ENCODE data around the gene SLC13A1. TPM values are rescaled to one million over a fixed set of nuclear protein-coding genes. Genes with fewer than 3 reads are reported as not detected.

Gene SLC13A1
- total RNA-seq, 1 donor from 2014 or later = not detected

DNA sequence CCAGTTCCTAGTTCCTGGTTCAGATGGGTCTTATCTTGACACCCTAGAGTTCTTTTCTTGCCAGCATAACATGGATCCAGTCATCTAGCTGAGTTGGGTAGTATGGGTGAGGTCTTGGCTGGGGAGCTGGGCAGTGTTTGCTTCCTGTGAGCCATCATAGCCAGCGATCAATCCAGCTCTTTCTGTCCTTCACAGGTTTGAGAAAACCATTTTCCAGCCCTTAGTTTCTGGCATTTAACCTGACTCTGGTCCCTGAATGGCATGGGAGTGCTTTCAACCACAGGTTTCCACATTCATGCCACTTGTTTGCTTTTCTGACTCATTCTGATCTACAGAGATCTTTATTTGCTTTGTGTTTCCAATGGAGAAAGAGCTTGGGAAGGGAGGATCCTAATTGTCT, 8.6 kb downstream of the SLC13A1 start:
- no peak for DNase-seq

DNA sequence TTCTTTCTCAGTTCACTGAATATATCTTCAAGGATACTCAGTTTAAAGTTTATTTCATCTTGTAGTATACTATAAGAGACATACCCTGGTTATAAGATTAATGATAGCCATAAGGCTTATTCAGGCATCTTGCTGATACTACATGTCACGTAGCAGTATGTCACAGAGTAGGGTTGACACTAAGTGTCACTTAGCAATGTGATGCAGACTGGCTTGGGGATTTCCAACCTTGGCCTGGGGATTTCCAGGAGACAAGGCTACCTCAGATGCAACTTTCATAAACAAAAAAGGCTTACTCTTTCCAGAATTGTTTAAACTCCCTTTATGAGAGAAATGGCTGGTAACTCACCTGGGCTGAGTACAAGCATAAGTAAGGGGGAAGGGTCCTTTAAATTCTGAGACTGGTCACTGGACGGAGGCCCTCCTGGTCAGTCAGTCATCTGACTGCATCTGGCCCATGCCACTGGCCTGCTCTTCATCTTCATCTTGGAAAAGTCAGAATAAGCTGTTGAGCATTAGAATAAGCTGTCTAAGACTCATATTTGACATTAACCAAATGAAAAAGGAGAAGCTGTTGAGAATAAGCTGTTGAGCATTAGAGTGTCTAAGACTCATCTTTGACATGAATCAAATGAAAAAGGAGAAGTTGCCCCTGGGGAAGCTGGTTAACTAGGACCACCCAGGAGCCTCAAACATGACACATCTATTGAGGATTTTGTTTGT, 9.5 kb downstream of the SLC13A1 start:
- no peak for DNase-seq

DNA sequence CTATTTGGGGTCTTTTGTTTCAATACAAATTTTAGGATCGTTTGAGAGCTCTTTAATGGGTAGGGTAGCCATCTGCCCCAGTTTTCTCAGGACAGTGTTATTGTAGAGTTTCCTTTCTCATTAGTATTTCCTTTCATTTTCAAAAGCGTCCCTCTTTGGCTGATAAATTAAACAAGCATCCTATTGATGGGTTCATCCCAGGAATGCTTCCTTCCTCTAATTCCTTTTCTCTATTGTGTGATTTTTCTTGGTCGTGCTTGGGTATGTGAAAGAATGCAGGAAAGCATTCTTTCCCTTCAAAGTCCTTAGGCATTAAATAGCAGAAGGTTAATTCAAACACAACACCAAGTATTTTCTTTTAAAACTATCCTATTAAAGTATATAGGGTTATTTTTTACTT, 14.0 kb downstream of the SLC13A1 start:
- DNase-seq = no peak

DNA sequence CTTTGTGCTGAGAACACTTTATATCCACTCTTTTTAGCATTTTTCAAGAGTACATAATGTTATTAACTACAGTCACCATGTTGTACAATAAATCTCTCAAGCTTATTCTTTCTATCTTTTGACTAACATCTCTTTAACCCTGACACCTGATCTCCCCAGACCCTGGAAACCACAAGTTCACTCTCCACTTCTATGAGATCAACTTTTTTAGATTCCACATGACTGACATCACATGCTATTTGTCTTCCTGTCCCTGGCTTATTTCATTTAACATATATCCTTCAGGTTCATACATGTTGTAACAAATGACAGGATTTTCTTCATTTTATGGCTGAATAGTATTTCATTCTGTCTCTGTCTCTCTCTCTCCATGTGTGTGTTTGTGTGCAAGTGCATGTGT, 15.5 kb downstream of the SLC13A1 start:
- DNase-seq = no peak

DNA sequence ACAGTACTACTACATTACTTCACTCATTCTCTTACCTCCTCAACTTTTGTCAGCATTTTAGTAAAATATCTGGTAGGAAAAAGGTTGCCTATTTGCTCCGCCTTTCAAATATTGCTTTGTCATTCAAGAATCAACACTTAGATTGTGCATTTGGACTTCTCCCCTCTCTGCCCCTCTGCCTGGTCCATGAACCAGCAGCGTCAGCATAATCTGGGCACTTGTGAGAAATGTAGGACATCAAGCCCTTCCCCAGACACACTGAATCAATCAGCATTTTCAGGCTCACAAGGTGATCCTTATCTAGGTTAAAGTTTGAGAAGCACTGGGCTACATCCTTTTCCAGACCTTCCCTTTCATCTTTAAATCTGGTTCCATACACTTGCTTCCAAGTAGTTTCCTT, 16.3 kb downstream of the SLC13A1 start:
- DNase-seq = no peak

DNA sequence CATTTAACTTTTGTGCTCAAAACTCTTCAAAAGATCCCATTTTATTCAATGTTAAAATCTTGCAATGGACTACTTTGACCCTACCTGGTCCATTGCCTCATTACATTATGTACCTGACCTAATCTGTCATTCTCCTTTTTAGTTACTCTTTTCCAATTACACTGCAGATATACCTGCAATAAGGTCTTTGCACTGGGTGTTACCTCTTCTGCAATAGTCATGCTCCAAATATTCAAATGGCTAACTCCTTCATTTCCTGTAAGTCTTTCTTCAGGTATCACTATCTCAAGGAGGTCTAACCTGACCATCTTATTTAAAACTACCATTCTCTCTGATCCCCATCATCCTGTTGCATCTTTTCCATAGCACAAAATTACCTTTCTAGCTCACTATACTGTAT, 22.3 kb downstream of the SLC13A1 start:
- DNase-seq = no peak

DNA sequence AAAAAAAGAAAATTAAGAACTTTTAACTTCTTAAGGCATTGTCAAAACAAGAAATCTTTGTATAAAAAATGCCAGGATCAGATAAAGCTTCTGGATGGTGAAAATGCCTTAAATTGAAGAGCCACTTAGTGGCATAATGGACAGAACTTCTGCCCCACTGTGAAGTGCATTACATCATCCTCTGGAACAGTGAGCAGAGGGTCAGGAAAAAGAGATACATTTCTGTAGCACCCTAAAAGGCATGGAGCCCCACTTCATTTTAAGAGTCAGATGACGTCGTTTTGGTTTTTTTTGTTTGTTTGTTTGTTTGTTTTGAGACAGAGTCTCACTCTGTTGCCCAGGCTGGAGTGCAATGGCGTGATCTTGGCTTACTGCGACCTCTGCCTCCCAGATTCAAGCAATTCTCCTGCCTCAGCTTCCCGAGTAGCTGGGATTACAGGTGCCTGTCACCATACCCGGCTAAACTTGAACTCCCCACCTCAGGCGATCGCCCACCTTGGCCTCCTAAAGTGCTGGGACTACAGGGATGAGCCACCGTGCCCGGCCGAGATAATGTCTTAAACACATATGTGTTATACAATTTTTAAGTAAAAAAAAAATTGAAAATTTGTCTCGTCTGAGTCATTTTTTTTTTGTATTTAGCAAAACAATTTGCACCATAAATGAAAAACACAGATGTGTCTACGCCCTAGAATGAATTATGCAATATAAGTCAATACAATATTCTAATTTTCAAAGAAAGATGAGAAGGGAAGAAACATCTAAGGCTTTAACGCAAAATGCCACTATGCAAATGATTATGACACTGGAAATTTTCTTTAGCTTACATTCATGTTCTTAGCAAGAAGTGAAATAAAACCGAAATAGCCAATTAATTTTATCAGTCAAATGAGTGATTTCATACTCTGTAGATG, 29.2 kb downstream of the SLC13A1 start:
- no peak for DNase-seq

DNA sequence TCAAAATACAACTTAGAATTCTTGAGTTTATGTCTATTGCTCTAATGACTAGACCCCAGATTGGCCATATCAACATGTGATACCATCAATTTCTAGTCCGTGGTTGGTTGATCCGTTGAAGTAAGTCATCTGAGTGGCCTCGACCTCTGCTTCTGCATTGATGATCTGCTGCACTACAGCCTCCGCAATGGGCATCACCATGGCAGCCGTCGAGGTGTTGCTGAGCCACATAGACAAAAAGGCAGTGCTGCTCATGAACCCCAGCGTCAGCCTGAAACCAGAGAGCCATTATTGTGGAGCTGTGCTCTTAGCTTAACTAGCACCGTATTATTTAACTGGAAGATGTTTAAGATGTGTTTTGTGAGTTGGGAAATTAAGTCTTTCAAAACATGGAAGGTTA, 30.7 kb downstream of the SLC13A1 start:
- DNase-seq = no peak

DNA sequence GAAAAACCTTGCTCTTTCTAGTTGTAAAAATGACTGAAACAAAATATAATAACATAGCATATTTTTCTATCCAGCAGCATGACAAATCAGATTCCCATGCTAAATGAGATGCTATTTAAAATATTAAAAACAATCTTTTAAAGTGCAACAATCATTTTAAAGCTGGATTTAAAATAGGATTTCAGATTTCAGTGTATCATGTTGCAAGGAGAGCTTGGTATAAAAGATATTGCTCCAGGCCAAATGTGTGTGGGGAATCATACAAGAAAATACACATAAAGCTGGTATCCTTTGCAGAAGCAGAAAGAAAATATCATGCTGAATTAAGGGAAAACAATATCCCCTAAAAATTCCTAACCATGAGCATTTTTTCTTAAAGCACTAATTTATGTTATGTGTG, 42.2 kb downstream of the SLC13A1 start:
- peak; percentile 39 for DNase-seq

DNA sequence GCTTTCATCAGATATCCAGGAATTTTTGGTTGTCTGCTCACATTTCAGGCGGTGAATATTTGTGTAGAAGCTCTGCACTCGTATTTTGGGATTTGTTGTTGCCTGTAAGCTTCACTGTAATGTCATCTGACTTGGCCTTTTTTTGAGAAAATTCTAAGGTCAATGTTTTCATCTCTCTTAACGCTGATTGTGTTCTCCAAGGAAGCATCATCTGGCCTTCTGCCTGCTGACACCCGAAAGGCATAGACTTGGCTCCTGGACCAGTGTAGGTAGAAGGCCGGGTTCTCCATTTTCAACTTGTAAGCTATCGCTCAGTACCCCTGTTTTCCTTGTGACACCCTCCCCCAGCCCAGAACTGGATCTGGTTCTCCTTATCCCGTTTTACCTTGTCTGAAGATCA, 44.2 kb downstream of the SLC13A1 start:
- no peak for DNase-seq

DNA sequence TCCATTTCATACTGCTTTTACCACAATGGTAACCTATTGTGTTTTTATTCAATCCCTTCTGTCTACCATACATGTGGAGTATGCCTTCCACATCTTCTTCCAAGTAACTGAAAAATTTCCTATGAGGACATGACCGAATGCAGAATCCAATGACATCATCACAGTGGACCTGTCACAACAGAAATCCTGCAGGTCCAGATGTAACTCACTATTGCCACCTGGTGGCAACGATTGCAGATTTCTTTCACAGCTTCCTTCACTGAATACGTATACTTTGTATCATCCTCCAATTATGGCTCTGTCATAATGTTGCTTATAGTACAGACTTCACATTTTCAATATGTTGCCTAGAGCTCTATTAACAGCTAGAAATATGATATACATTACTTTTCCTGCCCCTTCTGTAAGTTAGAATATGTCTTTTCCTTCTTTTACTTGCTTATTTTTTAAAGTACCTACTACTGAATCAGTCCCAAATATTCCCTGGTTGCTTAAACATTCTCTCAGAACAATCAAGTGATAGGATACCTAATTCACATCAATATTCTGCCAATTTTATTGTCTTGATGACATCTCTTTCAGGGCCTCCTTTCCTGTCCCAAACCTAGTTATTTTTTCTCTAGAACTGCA, 45.4 kb downstream of the SLC13A1 start:
- DNase-seq = peak; percentile 91

DNA sequence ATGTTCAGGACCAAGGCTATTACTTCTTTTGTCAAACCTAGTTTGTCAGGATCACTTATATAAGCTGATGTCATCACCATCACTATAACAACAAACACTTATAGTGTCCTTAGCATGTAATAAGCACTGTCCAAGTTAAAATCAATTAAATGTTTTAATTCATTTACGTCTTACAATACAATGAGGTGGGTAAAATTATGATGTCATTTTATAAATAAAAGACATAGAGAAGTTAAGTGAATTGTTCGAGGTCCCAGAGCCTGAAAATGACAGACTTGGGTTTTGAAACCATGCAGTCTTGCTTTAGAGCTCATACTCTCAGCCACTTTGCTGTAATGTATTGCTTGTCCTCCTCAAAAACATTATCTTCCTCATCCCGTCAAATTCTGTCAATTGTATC, 48.3 kb downstream of the SLC13A1 start:
- no peak for DNase-seq

DNA sequence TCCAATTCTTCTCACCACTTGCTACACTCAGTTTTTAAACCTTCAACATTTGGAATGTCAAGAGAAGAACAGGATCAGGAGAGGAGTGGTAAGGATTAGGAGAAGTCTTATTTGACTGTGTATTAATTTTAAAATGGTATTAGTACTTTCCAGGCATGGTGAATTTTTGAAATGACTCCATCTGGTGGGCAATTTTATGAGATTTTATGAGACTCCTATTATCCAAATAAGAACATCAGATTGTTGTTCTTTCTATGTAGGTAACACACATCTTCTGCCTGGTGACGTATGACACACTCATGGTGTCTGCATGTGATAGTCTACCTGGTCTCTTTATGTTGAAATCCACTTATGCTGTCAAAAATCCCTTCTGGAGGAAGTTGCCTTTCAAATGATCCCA, 51.0 kb downstream of the SLC13A1 start:
- no peak for DNase-seq

DNA sequence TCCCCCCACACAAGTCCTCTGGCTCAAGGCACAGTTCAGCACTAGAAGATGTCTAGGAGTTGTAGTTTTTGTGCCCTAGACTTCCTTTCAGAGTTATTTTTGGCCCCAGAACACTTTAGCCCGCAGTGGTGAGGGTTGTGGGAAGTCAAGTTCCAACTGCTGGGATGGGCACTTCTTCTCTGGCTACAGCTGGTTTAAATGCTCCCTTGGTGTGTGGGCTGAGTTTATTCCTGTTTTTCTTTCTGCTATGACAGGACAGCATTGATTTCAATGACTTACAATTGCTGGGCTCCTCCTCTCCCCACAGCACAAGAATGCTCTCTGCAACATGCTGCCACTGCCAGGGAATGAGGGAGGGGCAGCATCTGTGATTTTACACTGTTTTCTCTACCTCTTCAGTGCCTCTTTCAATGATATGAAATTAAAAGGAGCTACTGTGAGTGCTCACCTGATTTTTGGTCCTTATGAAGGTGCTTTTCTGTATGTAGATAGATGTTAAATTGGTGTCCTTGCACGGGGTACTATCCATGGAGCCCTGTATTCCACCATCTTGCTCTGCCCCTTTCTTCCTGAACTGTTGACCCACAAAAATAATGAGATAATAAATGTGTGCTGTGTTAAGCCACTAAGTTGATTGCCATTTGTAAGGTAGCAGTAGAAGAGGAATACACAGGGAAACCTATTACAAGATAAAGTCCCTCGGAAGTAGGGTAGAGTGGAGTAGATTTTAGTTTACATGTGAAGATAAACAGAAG, 56.3 kb downstream of the SLC13A1 start:
- peak; percentile 41 for DNase-seq

DNA sequence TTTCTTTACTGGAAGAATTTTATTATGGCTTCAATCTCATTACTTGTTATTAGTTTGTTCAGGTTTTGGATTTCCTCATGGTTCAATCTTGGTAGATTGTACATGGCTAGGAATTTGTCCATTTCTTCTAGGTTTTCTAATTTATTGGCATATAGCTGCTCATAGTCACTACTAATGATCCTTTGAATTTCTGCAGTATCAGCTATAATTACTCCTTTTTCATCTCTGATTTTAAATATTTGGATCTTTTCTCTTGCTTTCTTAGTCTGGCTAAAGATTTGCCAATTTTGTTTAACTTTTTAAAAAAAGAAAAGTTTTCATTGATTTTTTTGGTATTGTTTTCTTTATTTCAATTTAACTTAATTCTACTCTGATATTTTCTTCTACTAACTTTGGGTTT, 59.2 kb downstream of the SLC13A1 start:
- DNase-seq = no peak

DNA sequence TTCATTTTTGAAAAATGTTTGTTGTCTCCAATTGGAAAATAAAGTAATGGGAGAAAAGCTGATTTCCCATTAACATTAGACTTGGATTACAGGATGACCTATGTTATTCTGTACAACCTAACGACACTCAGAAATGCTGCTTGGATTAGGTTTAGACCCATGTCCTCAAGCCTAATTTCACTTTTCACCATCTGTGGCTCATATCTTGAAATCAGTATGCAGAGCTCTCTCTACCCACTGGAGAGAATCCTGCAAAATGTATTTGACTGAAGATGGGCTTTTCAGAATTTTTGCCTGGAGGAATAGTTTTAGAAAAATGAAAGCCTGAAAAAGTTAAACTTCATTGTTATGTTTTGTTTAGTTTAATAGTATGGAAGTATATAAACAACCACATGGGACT, 63.8 kb downstream of the SLC13A1 start:
- DNase-seq = no peak

DNA sequence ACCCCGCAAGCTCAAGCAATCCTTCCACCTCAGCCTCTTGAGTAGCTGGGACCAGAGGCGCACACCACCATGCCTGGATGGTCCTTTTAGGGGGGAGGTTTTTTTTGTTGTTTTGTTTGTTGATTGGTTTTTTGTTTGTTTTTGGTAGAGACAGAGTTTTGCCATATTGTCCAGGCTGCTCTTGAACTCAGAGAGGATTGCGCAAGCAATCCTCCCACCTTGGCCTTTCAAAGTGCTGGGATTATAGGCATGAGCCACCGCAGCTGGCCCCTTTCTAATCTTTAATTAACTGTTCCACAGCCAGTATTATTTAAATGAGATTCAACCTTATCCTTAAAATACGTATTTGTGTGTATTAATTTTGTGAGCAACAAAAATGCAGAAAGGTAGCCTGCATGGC, 65.8 kb downstream of the SLC13A1 start:
- no peak for DNase-seq

DNA sequence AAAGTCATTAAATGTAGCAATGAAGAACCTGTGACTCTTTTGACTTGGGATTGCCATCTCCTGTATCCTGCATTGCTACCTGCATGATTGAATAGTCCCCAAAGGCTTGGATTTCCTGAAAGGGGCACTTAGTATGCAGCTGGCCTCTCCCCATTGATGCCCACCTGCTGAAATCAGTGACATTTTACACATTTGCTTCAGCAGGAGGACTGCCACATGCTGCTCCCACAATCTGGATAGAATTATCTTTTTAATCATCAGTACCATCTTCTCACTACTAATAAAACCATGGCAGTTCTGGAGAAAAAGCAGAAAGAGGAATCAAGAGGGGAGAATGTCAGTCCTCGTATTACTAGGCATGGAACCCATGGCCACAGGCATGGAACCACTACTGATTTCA, 67.8 kb downstream of the SLC13A1 start:
- DNase-seq = no peak

DNA sequence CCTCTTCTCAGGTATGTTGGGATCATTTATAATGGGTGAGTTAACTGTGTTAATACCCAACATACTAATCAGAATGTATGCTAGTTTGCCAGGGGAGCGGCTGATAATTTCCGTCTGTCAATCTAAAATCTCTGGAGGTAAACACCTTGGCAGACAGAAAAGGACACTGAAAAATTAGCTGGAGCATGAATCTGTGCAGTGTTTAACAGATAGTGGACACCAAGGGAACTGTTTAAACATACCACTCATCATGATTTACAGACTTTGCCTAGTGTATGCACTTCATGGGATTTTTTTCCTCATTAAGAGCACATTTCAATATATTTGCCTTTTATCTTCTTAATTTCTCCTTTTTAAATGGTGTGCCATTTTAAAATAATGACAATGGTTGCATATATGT, 68.2 kb downstream of the SLC13A1 start:
- no peak for DNase-seq

DNA sequence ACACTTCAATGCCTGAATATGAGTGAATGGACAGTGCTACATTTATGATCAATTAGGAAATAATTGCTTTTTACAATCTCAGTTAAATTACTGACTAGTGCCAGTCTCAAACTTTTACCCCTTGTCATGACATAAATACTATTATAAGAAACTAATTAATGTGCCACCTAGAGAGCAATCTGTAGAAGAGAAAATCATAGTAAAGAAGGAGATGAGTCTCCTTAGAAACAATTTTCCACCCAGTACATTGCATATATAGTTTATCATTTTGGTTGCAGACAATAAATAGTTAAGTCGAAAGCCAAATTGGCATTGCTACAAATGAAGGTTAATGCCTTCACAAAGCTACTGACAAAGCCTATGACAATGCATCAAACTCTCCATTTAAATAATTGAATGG, 68.6 kb downstream of the SLC13A1 start:
- no peak for DNase-seq

DNA sequence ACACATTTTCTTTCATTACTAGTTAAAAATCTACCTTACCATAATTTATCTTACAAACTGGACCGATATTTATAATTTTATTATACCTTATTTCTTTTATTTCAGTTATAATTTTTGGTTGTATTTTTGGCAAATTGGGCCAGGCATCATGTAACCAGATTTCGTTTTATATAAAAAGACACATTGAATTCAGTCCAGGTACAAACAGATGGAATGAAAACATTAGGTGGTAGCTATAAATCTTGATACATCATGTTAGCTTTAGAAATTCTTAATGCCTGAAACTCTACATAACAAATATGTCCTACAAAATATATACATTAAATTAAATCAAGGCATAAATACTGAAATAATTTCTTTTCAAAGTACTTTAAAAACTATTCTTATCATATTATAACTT, 73.1 kb downstream of the SLC13A1 start:
- no peak for DNase-seq

DNA sequence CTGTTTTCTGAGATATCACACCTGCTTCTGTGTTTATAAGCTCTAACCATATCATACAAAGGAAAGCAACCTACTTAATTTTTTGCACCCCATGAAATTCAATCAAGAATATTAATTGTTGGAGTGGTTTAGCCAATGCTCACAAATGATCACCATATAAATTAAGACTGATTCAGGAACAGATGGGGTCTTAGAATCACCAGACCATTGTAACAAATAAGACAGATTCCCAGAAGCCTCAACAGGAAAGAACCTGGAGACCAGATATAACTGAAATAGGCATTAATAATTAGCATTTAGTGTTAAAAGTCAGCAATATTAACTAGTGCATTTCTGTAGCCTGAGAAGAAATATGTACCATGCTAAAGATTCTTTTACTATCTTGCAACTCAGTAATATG, 73.6 kb downstream of the SLC13A1 start:
- no peak for DNase-seq

DNA sequence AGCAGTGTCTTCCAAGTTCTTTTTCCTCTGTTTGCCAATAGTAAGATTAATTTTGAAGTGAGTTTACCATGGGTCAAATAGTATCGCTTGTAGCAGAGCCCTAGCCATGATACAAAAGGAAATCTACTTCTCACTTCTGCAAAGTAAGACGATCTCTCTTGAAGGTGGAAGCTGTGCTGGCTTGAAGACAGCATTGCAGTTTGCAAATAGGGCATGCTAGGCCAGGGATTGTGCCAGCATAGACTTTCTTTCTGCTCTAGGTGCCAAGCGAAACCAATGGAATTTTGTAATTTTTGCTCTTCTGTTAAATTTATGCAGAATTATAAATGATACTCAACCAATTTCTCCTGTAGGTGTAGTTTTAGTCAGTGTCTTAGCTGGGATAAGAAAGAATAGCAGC, 74.5 kb downstream of the SLC13A1 start:
- no peak for DNase-seq

Data from tongue (tissue), 2 donors.